ENCODE data around the gene CALB2.

GRCh38 chr16:71364133-71364681, 5.7 kb downstream of the CALB2 start:
- TF ChIP-seq CTCF (conservative IDR thresholded peaks at IDR 0.05; ENCODE audit: low read length) (no peak), EZH2phosphoT487 (IDR thresholded peaks at IDR 0.05; ENCODE audit: borderline replicate concordance) (no peak)

Data from Loucy (cell line).